ENCODE data around the gene TCEA2. TPM values are rescaled to one million over a fixed set of nuclear protein-coding genes. Genes with fewer than 3 reads are reported as not detected.

The TCEA2 gene
- total and polyA plus RNA-seq, 2 of the 13 experiments (the other 11 are each of a cell fraction or from before 2014, with no cell fraction given): 28.1 to 33.7 TPM

GRCh38 chr20:64055893-64056638, 6.9 kb upstream of the TCEA2 start (continued):
- TF ChIP-seq ZNF407 (CRISPR knock-in tag; IDR thresholded peaks at IDR 0.05; ENCODE audit: not compliant biosample characterization) (peak; percentile 18), ZNF451 (CRISPR knock-in tag; IDR thresholded peaks at IDR 0.05) (no peak; the same call in 1 of the 2 replicates), ATF5 (CRISPR knock-in tag; IDR thresholded peaks at IDR 0.05; ENCODE audit: low read depth) (peak; percentile 92; the same call in 1 of the 2 replicates), ZFP91 (CRISPR knock-in tag; IDR thresholded peaks at IDR 0.05; ENCODE audit: borderline replicate concordance) (peak; percentile 88; the same call in 1 of the 2 replicates), SCMH1 (CRISPR knock-in tag; IDR thresholded peaks at IDR 0.05; ENCODE audit: borderline replicate concordance) (no peak), ZFYVE20 (CRISPR knock-in tag; IDR thresholded peaks at IDR 0.05; ENCODE audit: borderline replicate concordance, low read depth) (no peak), ZBTB7A (CRISPR knock-in tag; IDR thresholded peaks at IDR 0.05) (peak; percentile 69; the same call in 1 of the 2 replicates), WIZ (CRISPR knock-in tag; IDR thresholded peaks at IDR 0.05) (no peak), ZNF333 (CRISPR knock-in tag; IDR thresholded peaks at IDR 0.05; ENCODE audit: borderline replicate concordance) (no peak), FOXO1 (CRISPR knock-in tag; IDR thresholded peaks at IDR 0.05) (0 out of 2 replicates have a peak, but pooled peaks have one; percentile 31), PCBP2 (optimal IDR thresholded peaks at IDR 0.05; ENCODE audit: low read depth, low read length, poor library complexity, severe bottlenecking) (no peak), RFX1 (IDR thresholded peaks at IDR 0.05) (no peak), MBNL3 (CRISPR knock-in tag; conservative IDR thresholded peaks at IDR 0.05) (no peak), HNRNPLL (IDR thresholded peaks at IDR 0.05; ENCODE audit: low read depth, low read length, poor library complexity, severe bottlenecking) (peak; percentile 67), FOSL2 (CRISPR knock-in tag; IDR thresholded peaks at IDR 0.05) (peak; percentile 64; the same call in 1 of the 2 replicates), ZFP37 (CRISPR knock-in tag; IDR thresholded peaks at IDR 0.05; ENCODE audit: borderline replicate concordance) (no peak), HOMEZ (CRISPR knock-in tag; IDR thresholded peaks at IDR 0.05; ENCODE audit: low read depth) (no peak)
